HG03045 (cell line): ENCODE measurements around the gene SKA2.
"Not testable (repeated sequence)": the region's sequence is repeated elsewhere in the genome, so short reads cannot be mapped to it uniquely, and the experiment has no call there.

Experiments
- ATAC-seq: cut with Tn5 transposase; IDR thresholded peaks from one replicate; pipeline ENCODE4 v1.9.1; 2021; ENCODE audit warnings: mild to moderate bottlenecking, moderate library complexity; ENCODE audit not compliant: unreplicated experiment

SKA2 gene

GRCh38 chr17:59105852-59106462, 49.0 kb downstream of the SKA2 start:
- peak; percentile 25 for ATAC-seq

GRCh38 chr17:59101178-59101577, 53.8 kb downstream of the SKA2 start:
- ATAC-seq: no peak

GRCh38 chr17:59097876-59098275, 57.1 kb downstream of the SKA2 start:
- no peak for ATAC-seq

- ATAC-seq: no peak
These were observed 60.0 kb downstream of the SKA2 start for GRCh38 chr17:59094861-59095530.

- no peak for ATAC-seq
These were observed 61.2 kb downstream of the SKA2 start for GRCh38 chr17:59093702-59094231.

DNA sequence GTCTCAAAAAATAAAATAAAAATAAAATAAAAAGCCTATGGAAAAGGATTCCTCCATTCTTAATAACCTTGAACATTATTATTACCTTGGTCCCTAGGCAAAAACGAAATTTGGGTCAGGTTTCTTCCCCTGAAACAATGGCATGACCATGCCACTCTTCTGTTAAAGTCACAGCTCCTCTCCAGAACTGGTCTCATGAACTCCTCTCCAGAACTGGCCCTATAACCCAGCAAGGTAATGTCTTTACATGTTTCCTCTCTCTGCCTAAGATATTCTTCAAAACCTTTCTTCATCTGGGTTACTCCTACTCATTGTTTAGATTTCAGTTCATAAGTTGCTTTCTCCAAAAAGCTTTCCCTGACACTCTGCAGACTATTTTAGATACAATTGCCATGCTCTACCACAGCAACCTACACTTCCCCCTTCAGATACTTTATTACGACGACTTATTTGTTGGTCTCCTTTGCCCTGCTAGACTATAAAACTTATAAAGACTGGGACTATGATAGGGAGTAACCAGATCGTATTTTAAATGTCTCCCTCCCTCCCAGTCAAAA, 61.8 kb downstream of the SKA2 start:
- no peak for ATAC-seq

GRCh38 chr17:59090593-59090992, 64.4 kb downstream of the SKA2 start:
- not testable (repeated sequence) for ATAC-seq

DNA sequence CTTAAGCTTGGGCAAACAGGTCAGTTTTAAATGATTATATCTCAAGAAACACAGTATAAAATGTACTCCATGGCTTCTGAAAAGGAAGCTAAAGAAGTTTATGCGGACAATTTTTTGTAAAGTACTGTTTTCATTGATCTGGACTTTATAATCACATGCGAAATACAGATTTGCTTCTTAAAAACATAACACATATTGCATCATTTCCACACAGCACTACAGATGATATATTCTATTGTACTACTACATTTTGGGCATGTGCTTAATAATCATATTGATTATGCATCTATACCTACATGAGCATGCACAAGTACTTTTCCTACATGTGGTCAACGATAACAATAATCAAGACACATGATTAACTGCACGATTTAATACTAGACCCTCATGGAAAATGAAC, 70.8 kb downstream of the SKA2 start:
- no peak for ATAC-seq

DNA sequence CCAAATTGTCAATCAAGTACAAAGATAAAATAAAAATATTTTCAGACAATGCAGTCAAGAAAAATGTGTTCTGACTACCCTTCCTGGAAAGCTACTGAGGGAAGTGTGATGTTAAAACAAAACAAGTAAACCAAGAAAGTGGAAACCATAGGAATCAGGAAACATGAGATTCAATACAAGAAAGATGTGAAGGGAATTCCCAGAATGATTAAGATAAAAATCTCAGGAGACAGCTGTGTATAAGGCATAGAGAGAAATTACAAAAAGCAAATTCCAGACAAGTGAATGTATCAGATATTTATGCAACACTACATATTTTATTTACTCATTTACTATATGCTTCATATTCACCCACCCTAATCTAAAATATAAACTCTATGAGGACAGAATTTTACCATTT, 80.5 kb downstream of the SKA2 start:
- no peak for ATAC-seq

GRCh38 chr17:59073972-59074371, 81.0 kb downstream of the SKA2 start:
- ATAC-seq: no peak

GRCh38 chr17:59069856-59070255, 85.1 kb downstream of the SKA2 start:
- ATAC-seq: no peak

- no peak for ATAC-seq
These were observed 87.2 kb downstream of the SKA2 start for GRCh38 chr17:59067756-59068155.

DNA sequence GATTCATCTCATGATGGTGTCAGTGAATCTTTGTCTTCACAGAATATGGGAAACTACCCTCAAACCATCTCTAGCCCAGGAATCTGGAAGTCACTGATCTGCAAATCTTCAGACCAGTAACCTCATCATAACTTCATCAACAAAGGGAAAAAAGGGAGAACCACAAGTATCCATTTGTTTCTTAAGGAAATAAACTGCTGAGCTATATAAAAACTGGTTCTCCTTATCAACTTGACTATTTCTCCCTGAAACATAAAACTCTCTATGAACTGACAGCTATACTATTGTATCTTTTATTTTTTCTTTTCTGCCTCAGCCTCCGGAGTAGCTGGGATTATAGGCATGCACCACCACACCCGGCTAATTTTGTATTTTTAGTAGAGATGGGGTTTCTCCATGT, 87.6 kb downstream of the SKA2 start:
- ATAC-seq: no peak

- ATAC-seq: no peak
These were observed 92.5 kb downstream of the SKA2 start for GRCh38 chr17:59062509-59062908.
